HepG2 (cell line): ENCODE data around the gene FBXL12.

ENCODE experiments used
- CTCF ChIP-seq: sonication (generic); formaldehyde crosslinking; IDR thresholded peaks from 2 replicates; pipeline ENCODE4 v1.5.0; 2020; ENCODE audit warnings: mild to moderate bottlenecking, missing genetic modification reagents, moderate library complexity
- JUND ChIP-seq: sonication (generic); formaldehyde crosslinking; IDR thresholded peaks from 2 replicates; pipeline ENCODE4 v1.8.0; 2022; ENCODE audit warnings: mild to moderate bottlenecking, missing genetic modification reagents
- NFKBIZ ChIP-seq: IDR thresholded peaks from 2 replicates; pipeline ENCODE4 v1.6.1; 2018; ENCODE audit warnings: missing genetic modification reagents, missing compliant biosample characterization
- PHF8 ChIP-seq: sonication (generic); formaldehyde crosslinking; IDR thresholded peaks from 2 replicates; pipeline ENCODE4 v1.5.0; 2020; ENCODE audit warnings: missing genetic modification reagents
- YY1 ChIP-seq: IDR thresholded peaks from 2 replicates; pipeline ENCODE4 v1.6.1; 2011; ENCODE audit warnings: low read length, low read depth, moderate library complexity, mild to moderate bottlenecking; ENCODE audit not compliant: insufficient read depth, insufficient replicate concordance

- TF ChIP-seq YY1 (no peak), NFKBIZ (CRISPR knock-in tag) (no peak), JUND (CRISPR knock-in tag) (no peak), CTCF (CRISPR knock-in tag) (no peak), PHF8 (no peak)
These were observed 15.4 kb upstream of the FBXL12 start for GRCh38 chr19:9834307-9834725.
